DMS79 treated with DMSO at 0.1 percent for 48 hours (cell line): Measurements from ENCODE around the gene ACTRT2.

Source experiments
- DNase-seq: peaks from one replicate; lab custom pipeline; 2025; lab: John Stamatoyannopoulos, UW

Gene ACTRT2

GRCh38 chr1:3069491-3070308, 48.4 kb downstream of the ACTRT2 start:
- peak; percentile 80 for DNase-seq

GRCh38 chr1:3070309-3070643, 49.0 kb downstream of the ACTRT2 start:
- DNase-seq, result no peak

GRCh38 chr1:3070644-3071564, 49.6 kb downstream of the ACTRT2 start:
- DNase-seq, result no peak

GRCh38 chr1:3071565-3072390, 50.5 kb downstream of the ACTRT2 start:
- DNase-seq, result peak; percentile 28
